ENCODE data around the gene ENTREP1. TPM values are rescaled to one million over a fixed set of nuclear protein-coding genes. Genes with fewer than 3 reads are reported as not detected.

Gene ENTREP1
- total and polyA plus RNA-seq, 4 donors = 0.07 to 0.33 (median 0.12) TPM

DNA sequence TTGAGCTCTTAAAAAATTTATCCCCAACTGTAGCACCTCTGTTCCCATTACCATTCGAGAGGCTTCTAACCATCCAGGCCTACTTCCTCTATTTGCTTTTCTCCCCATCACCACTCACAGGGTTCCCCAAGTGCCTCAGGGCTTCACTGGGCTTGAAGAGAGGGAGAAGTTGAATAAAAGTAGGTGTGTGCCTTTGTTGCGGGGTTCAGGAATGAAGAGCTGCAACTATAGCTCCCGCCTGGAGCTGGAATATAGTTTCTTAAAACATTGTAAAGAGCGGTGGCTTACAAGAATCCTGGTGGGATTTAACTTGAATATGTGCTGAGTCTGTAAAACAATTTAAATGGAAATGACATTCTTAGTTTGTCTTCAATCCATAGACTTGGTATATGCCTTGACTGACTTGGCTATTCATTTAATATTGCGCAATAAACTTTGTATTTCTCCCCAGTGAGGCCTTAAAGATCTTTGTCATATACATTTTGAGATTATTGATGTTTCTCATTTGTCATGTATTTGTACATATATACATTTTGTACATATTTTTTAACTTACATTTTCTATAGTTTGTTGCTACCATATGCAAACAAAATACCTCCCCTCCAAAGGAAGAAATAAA, 7.2 kb downstream of the ENTREP1 start:
- Histone ChIP-seq H3K4me3 (ENCODE audit: low read depth in 1 of 3, low read length in 3 of 3) (no peak overlapping the region), H3K9me3 (ENCODE audit: control insufficient read depth in 4 of 4, low read length in 3 of 4) (no peaks in the 10 kb centered on the region), H3K27me3 (ENCODE audit: control insufficient read depth in 4 of 4, insufficient read depth in 4 of 4, low read length in 3 of 4) (peaks cover 0 to 3% (median 0%) of the 10 kb centered on the region in 4 donors), H3K9ac (ENCODE audit: low read depth in 1 of 2, low read length in 2 of 2) (no peak overlapping the region), H3K27ac (ENCODE audit: low read depth in 1 of 2, low read length in 2 of 2) (no peak overlapping the region), H3K4me1 (ENCODE audit: control insufficient read depth in 4 of 4, insufficient read depth in 4 of 4, low read length in 3 of 4) (no peaks in the 10 kb centered on the region), H3K36me3 (ENCODE audit: control insufficient read depth in 4 of 4, insufficient read depth in 3 of 4, low read depth in 1 of 4, low read length in 3 of 4) (no peaks in the 10 kb centered on the region)
- 95% methylated on average over 5 of the region's 5 CpGs for WGBS
- no peak for DNase-seq (ENCODE audit: low spot score)
- TF ChIP-seq NR2F2 (IDR thresholded peaks at IDR 0.05) (no peak), TAF1 (conservative IDR thresholded peaks at IDR 0.05) (no peak), RXRA (IDR thresholded peaks at IDR 0.05) (no peak), JUND (IDR thresholded peaks at IDR 0.05) (no peak), GABPA (IDR thresholded peaks at IDR 0.05 in 1 of 2, conservative IDR thresholded peaks at IDR 0.05 in 1 of 2) (no peak), YY1 (IDR thresholded peaks at IDR 0.05) (no peak), EGR1 (IDR thresholded peaks at IDR 0.05; ENCODE audit: low read depth in 2 of 2) (no peak), FOXA1 (IDR thresholded peaks at IDR 0.05) (no peak), FOXA2 (IDR thresholded peaks at IDR 0.05) (no peak), HNF4G (IDR thresholded peaks at IDR 0.05) (no peak), RAD21 (IDR thresholded peaks at IDR 0.05) (no peak)
- TF ChIP-seq, protein P1, sequence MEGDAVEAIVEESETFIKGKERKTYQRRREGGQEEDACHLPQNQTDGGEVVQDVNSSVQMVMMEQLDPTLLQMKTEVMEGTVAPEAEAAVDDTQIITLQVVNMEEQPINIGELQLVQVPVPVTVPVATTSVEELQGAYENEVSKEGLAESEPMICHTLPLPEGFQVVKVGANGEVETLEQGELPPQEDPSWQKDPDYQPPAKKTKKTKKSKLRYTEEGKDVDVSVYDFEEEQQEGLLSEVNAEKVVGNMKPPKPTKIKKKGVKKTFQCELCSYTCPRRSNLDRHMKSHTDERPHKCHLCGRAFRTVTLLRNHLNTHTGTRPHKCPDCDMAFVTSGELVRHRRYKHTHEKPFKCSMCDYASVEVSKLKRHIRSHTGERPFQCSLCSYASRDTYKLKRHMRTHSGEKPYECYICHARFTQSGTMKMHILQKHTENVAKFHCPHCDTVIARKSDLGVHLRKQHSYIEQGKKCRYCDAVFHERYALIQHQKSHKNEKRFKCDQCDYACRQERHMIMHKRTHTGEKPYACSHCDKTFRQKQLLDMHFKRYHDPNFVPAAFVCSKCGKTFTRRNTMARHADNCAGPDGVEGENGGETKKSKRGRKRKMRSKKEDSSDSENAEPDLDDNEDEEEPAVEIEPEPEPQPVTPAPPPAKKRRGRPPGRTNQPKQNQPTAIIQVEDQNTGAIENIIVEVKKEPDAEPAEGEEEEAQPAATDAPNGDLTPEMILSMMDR (IDR thresholded peaks at IDR 0.05; ENCODE audit: low read depth, low read length, missing input control) = no peak
- TF ChIP-seq, protein P2, sequence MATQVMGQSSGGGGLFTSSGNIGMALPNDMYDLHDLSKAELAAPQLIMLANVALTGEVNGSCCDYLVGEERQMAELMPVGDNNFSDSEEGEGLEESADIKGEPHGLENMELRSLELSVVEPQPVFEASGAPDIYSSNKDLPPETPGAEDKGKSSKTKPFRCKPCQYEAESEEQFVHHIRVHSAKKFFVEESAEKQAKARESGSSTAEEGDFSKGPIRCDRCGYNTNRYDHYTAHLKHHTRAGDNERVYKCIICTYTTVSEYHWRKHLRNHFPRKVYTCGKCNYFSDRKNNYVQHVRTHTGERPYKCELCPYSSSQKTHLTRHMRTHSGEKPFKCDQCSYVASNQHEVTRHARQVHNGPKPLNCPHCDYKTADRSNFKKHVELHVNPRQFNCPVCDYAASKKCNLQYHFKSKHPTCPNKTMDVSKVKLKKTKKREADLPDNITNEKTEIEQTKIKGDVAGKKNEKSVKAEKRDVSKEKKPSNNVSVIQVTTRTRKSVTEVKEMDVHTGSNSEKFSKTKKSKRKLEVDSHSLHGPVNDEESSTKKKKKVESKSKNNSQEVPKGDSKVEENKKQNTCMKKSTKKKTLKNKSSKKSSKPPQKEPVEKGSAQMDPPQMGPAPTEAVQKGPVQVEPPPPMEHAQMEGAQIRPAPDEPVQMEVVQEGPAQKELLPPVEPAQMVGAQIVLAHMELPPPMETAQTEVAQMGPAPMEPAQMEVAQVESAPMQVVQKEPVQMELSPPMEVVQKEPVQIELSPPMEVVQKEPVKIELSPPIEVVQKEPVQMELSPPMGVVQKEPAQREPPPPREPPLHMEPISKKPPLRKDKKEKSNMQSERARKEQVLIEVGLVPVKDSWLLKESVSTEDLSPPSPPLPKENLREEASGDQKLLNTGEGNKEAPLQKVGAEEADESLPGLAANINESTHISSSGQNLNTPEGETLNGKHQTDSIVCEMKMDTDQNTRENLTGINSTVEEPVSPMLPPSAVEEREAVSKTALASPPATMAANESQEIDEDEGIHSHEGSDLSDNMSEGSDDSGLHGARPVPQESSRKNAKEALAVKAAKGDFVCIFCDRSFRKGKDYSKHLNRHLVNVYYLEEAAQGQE (IDR thresholded peaks at IDR 0.05) = no peak
- TF ChIP-seq, protein P3, sequence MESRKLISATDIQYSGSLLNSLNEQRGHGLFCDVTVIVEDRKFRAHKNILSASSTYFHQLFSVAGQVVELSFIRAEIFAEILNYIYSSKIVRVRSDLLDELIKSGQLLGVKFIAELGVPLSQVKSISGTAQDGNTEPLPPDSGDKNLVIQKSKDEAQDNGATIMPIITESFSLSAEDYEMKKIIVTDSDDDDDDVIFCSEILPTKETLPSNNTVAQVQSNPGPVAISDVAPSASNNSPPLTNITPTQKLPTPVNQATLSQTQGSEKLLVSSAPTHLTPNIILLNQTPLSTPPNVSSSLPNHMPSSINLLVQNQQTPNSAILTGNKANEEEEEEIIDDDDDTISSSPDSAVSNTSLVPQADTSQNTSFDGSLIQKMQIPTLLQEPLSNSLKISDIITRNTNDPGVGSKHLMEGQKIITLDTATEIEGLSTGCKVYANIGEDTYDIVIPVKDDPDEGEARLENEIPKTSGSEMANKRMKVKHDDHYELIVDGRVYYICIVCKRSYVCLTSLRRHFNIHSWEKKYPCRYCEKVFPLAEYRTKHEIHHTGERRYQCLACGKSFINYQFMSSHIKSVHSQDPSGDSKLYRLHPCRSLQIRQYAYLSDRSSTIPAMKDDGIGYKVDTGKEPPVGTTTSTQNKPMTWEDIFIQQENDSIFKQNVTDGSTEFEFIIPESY (IDR thresholded peaks at IDR 0.05) = no peak
- TF ChIP-seq, protein P4, sequence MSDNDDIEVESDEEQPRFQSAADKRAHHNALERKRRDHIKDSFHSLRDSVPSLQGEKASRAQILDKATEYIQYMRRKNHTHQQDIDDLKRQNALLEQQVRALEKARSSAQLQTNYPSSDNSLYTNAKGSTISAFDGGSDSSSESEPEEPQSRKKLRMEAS (IDR thresholded peaks at IDR 0.05) = no peak

DNA sequence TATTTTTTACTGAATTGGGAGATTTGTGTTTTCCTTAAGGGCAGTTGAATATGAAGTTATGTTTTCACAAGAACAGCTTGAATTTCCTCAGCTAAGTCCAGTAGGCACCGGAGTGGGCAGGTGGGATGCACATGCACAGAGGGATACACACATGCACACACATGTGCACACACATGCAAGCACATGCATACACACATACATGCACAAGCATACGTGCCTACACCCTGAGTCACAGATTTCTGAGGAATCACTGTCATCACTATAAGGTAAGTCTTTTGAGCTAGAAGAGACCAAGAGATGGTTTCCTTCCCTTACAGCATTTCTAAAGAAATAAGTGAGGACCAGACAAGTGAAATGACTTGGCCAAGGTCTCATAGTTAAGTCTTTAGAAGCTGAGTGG, 8.7 kb downstream of the ENTREP1 start:
- Histone ChIP-seq H3K9me3 (ENCODE audit: control insufficient read depth in 4 of 4, low read length in 3 of 4) (no peaks in the 10 kb centered on the region), H3K36me3 (ENCODE audit: control insufficient read depth in 4 of 4, insufficient read depth in 3 of 4, low read depth in 1 of 4, low read length in 3 of 4) (no peaks in the 10 kb centered on the region), H3K4me3 (ENCODE audit: low read depth in 1 of 3, low read length in 3 of 3) (no peak overlapping the region), H3K27ac (ENCODE audit: low read depth in 1 of 2, low read length in 2 of 2) (no peak overlapping the region), H3K4me1 (ENCODE audit: control insufficient read depth in 4 of 4, insufficient read depth in 4 of 4, low read length in 3 of 4) (no peaks in the 10 kb centered on the region), H3K27me3 (ENCODE audit: control insufficient read depth in 4 of 4, insufficient read depth in 4 of 4, low read length in 3 of 4) (peaks cover 0 to 3% (median 0%) of the 10 kb centered on the region in 4 donors), H3K9ac (ENCODE audit: low read depth in 1 of 2, low read length in 2 of 2) (no peak overlapping the region)
- no peak for DNase-seq (ENCODE audit: low spot score)
- WGBS = 94% methylated on average over 2 of the region's 2 CpGs
- TF ChIP-seq GABPA (IDR thresholded peaks at IDR 0.05 in 1 of 2, conservative IDR thresholded peaks at IDR 0.05 in 1 of 2) = no peak
- TF ChIP-seq NR2F2 (IDR thresholded peaks at IDR 0.05) = no peak
- no peak for TF ChIP-seq RXRA (IDR thresholded peaks at IDR 0.05)
- TF ChIP-seq, protein P4 (IDR thresholded peaks at IDR 0.05) = no peak
- no peak for TF ChIP-seq FOXA2 (IDR thresholded peaks at IDR 0.05)
- no peak for TF ChIP-seq HNF4G (IDR thresholded peaks at IDR 0.05)
- TF ChIP-seq TAF1 (conservative IDR thresholded peaks at IDR 0.05) = no peak
- TF ChIP-seq, protein P3 (IDR thresholded peaks at IDR 0.05) = no peak
- no peak for TF ChIP-seq EGR1 (IDR thresholded peaks at IDR 0.05; ENCODE audit: low read depth in 2 of 2)
